CD1c-positive myeloid dendritic cell (primary cell): ENCODE data around the gene SUFU.

Experiments
- DNase-seq: peaks from one replicate; pipeline ENCODE4 v3.0.0-alpha.2; 2016; ENCODE audit errors: extremely low spot score

SUFU gene

DNA sequence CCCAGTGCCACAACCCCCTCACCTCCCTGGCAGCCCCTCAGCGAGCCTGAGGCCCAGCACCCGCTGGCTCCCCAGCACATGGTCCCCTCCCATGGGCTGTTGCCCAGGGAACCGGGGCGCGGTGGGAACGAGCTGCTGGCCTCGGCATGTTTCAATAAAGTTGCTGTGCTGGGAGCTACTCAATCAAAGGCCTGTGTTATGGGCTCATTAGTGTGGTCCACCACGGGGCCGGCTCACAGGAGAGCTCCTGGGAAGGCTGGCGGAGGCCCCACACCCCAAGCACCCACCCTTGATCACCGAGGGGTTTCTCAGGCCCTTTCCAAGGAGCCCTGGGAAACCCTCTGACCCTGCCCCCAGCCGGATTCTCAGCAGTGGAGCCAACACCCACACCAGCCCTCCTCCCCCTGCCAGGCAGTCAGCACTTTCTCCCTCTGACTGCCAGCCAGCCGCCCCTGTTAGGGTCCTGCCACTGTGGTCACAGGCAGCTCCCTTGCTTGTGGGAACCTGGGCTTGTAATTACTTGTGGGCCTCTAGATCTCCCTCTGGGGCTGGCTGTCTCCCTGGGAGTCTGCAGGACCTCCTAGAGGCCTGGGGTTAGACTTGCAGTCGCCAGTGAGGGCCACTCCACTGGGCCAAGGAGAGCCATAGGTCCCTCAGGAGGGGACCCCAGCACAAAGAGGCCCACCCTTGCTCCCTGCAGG lies 115.7 kb downstream of the SUFU start:
- DNase-seq, result no peak

DNA sequence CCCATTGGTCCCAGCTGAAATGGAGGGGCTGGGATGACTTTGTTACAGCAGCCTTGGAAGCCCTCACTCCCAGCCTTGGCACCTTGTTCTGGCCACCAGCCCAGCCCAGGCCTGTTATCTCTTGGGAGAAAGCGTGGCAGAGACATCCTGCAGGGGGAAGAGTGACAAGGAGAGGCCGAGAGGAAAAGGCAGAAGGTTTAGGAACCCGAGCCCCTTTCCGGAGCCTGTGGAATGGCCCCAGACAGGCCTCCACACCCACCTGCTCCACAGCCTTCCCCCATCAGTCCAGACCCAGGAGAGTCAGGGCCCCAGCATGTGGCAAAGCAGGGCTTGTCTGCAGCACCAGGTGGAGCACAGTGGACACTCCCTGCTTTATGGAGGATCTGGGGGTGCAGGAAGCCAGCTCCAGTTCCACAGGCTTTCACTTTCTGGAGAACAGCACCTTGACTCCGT lies 116.4 kb downstream of the SUFU start:
- no peak for DNase-seq

DNA sequence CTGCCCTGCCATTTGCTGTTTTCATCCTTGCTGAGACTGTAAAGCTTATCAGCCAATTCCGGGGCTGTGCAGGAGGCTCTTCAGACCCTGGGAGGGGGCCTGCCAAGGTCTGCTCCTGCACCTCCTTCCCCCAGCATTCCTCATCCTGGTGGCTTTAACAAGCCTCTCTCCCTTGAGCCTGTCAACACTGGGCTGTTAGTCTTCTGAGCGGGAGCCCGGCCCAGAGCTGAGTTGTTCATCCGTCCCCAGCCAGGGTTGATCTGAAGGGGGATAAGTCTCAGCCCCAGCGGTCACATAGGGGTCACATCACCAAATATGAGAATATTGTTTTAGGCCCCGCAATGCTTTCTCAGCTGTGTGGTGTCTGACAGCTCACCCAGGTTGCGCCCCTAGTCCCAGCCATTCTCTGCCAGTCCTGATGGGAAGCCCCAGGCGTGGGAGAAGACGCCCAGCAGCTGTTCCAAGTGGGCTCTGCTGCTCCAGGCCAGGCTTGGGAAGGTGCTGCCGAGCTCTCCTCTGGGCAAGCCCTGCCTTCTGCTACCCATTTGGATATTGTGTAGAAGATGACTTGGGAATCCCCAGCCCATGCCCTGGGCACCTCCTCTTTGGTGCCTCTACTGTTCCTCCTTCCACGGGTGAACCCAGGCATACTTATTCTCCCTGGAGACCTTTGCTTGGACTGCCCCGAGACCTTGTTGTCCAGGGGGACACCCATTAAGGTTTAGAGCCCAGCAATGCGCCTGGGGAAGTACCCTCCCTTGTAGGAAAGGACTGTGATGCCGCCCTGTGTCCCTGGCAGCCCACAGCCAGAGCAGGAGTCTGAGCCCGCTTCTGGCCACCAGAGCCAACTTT lies 117.0 kb downstream of the SUFU start:
- DNase-seq, result no peak

DNA sequence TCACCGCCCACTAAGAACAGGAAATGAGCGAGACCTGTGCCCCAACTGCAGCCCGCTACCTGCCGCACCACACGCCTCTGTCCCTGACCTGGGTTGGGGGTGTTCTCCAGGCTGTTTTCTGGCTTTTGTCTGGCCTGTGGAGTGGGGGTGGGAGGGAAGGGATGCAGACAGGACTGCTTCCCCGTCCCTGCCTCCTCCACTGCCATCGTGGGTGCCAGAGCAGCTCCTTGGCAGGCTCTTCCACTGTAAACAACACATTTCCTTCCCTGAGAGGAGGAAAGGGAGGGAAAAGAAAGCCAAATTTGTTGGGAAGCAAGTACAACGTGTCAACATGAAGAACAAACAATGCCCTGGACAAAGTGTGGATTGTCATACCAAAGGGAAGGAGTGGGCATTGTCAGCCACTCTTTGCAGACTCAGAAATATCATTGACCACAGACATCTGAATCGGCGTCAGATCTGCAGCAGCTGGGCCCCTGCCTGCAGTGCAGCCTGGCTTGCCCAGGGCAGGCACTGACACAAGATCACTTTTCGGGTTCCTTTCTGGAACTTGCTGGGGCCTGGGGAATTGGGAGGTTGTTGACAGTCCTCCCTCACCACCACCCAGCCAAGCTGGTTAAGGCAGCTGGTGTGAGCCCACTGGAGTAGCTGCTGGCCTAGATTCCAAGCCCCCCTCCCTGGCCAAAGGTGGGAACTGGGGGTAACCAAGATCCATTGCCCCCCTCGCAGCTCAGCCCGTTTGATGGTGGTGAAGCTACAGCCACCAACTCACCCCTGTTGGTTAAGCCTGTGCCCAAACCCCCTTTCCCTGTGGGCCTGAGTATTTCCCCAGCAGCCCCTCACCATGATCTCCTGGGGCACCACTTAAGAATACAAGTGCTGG lies 117.9 kb downstream of the SUFU start:
- no peak for DNase-seq

DNA sequence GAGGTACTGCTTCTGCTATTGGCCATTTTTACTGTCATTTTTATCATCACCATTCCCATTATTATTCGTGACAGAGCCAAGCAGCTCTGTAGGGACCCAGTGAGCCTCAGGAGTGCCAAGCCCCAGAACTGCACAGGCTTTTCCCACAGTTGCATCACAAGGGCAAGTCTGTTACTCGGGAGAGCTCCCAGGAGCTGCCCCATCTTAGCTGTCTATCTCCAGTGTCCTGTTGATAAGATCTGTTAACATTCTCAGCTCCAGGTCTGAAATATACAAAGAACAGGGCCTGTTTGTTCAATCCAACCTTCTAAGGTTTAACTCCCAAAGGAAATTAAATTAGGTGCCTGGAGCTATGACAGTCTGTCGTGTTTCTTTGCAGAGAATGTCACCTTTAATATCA lies 120.3 kb downstream of the SUFU start:
- no peak for DNase-seq

DNA sequence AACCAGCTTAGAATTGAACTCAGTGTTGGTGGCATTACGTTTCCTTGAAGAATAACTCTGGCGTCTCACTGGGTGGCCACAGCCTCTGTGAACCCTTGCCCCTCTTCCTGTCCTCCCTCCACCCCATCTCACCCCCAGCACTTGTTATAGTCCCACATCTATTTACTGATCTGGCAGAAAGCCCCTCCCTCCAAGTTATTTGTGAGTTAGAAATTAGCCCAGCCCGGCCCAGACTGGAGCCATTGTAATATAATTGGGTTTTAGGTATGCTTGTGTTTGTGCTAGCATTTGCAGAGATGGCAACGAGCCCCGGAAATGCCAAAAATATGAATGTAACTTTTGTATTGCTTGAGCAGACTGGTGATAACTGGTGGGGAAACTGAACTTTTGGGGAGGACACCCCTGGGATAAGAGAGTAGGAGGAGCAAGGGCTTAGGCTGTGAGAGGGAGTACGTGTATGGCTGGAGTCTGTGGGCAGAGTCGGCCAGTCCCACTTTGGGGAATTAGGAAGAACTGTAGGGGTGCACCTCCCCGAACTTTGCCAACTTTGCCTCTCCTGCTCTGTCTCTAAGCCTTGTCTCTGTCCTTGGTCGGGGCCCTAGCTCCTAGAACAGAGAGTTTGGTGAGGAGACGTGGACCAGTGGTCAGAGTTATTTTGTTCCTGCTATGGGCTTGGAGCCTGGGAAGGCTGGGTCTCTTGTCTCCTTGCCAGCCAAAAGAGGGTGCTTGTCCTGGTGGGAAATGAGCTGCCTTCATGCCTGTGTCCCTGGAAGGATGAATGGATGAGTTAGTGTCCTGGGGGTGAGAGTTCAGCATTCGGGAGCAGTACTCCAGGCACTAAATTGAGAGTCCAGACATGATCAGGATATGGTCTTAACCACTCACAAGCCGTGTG lies 121.2 kb downstream of the SUFU start:
- DNase-seq, result no peak

DNA sequence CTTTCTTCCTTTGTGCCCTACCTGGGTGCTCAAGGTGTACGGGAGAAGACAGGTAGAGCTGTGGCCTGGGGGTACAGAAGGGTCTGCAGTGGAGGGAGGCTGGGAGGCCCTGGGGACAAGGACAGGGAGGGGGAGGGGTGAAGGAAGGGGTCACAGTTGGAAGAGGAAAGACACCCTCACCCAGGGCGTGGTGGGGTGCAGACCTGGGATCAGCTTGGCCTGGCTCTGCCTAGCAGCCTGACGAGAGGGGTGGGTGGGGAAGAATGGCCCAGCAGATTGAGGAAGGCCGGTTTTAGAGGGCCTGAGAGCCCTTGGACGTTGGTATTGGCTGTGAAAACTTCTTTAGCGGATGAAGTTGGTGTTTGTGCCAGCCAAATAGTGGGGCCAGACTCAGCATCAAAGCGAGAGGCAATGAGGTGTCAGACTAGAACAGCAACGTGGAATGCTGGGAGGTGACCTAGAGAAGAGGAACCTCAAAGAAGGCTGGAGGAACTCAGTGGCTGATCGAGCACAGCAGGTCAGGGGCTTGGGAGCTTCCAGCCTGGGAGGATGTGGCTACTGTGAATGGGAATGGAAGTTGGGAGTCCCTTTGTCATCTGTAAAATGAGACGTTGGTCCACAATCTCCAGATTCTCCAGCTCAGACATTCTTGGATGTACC lies 122.4 kb downstream of the SUFU start:
- DNase-seq, result peak; percentile 26

DNA sequence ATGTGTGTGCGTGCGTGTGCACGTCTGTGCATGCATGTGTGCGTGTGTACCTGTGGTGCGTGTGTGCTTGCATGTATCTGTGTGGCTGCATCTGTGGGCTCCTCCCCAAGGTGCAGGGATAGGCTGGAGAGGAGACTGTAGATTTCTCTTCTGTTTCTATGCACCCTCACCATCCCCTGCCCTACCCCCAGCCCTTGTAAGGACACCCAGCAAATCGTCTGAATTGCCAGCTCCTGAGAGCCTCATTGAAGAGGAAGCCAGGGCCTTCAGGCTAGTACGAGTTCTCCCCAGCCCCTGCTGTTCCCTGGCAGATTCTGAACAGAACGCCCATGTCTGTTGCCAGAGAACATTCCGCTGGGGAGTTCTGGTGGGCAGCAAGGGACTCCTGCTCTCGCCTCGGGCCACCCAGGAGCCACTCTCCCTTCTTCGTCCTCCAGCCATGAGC lies 123.5 kb downstream of the SUFU start:
- no peak for DNase-seq

DNA sequence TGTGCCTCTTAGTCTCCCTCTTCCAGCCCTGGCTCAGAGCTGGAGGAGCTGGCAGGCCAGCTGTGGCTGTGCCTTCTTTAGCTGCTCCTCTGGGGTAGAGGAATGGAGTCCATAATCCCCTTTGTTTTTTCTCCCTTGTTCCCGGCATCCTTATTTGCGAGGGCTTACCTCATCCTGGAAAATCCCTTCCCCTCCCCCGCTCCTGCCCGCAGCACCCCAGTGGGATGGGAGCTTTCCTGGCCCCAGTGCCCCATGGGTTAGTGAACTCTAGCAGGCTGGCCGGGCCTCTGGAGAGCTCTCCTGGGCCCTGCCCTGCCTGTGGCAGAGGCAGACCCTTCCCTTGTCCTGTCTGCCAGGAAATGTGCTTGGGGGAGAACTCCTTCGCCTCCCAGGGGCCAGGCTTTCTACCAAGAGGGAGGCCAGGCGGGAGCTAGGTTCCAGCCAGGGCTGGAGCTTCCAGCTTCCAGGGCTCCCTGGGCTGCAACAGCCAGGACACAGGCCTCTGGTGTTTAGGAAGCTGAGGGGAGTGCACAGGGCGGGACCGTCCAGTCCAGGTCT lies 124.0 kb downstream of the SUFU start:
- DNase-seq, result no peak

DNA sequence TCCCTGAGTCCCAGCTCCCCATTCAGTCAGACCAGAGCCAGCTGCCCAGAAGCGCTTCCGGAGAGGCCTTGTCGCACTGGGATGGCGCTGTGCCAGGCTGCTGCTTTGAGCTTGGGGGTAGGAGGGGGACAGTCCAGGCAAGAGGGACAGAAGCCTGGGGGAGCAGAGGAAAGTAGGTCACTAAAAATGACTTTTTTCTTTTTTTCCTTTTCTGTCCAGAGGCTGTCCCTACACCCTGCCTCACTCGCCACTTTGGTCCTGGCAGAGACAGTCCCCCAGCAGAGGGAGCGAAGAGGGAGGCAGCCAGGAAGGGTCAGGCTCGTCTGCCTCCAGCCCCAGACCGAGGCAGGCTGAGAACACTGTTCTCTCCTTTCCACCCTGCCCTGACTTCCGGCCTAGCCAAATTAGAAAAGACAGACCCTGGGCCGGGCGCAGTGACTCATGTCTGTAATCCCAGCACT lies 124.7 kb downstream of the SUFU start:
- no peak for DNase-seq

DNA sequence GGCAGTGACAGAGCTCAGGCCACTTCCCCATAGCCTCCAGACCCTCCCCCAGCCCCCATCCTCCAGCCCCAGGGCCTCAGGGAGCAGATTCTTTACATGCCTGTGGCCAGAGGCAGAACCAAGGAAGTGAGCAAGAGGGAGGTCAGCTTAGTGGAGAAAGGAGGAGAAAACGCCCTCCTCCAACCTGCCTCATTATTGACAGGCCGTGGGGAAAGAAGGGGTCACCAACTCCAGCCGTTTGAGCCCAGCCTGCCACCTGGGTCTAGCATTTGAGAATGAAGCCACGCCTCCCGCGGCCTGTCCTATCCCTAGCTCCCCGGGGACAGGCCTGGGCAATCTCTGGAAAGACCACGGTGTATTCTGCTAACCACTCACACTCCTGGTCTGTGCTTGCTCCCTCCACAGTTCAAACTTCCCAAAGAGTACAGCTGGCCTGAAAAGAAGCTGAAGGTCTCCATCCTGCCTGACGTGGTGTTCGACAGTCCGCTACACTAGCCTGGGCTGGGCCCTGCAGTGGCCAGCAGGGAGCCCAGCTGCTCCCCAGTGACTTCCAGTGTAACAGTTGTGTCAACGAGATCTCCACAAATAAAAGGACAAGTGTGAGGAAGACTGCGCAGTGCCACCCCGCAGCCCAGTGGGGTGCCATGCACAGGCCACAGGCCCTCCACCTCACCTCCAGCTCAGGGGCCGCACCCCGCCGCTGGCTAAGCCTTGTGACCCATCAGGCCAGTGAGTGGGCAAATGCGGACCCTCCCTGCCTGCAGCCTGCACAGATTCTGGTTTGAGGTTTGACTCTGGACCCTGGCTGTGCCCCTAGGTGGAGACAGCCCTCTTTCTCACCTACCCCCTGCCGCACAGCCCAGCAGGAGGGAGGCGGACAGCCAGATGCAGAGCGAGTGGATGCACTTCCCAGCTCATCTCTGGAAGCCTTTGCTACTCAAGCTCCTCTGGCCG lies 126.2 kb downstream of the SUFU start:
- DNase-seq, result no peak

DNA sequence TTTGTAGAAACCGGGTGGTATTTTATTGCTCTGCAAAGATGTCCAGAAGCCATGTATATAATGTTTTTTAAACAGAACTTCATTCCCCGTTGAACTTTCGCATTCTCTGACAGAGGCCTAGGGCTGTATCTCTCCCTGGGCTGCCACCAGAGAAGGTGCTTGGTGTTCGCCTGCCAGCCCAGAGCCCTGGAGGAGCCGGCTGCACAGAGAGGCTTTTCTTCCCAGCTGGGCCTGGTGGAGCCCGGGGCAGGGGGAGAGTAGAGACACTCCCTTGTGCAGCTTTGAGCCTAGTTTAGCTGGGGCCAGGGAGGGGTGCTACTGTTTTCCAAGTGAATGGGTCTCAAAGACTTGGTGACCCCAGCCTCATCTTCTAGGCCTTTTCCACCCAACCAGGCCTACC lies 126.9 kb downstream of the SUFU start:
- DNase-seq, result no peak

DNA sequence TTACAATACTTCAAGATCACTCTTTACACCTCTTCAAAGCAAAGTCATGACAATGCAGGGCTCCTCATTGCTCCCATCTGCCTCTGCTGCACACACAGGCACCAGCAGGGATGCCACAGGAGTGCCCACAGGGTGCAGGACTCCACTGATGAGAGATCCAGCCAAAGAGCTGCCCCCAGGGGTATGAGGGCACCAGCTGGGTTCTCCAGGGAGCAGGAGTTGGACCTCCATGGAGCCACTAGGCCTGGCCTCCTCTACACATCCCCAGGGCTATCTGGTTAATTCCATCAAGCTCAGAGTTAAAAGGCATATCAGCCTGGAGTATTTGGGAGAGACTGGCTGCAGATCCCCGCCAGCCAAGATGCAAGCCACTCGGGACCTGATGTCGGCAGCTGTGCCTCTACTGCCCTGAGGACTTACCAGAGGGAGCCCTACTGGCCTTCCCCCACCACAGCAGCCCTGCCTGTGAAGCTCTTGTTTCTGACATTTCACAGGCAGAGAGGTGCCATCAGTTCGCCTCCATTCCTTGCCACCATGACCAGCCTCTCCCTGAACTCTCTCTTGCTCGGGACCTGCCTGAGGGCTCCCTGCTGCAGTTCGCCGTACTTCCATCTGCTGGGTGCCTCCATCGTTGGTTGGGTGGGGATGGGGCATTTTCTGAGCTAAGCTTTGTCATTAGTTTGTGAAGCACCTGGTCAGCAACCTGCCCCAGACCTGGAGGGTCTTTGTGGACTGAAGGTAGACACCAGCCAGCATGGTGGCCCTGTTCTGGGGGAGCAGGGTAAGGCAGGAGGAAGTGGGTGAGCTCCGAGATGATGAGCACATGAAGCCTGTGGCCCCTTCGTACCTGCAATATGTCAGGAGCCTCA lies 128.0 kb downstream of the SUFU start:
- DNase-seq, result no peak

DNA sequence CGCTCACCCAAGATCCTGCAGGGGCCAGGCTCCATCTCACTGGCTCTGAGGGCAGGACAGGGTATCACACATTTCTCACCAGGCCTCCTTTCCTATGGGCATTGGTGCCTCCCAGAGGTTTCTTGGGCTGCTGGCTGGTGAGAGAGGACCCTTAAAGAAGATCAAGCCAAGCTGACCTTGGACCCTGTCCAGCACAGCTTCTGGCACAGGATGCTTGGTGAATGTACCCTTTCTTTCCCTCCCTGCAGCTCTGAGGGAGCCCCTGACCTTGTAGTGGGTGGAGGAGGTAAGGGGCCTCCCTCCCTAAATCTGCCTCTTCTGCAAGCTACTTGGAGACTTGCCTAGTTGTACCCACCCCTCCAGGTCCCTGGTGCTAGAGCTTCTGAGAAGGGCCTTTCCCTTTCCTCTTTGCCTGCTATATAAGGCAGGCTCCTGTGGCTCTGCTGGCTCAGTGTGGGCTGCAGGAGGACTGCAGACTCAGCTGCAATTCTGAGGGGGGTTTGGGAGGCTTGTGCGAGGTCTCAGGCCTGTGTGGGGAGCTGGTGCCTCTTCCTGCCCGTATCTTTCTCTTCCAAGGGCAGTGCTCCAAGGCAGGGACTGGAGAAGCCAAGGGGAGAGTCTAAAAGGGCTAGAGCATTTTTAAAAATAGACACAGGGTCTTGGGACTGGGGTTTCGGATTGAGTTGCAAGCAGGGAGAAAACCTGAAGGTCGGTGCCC lies 128.8 kb downstream of the SUFU start:
- peak; percentile 15 for DNase-seq

DNA sequence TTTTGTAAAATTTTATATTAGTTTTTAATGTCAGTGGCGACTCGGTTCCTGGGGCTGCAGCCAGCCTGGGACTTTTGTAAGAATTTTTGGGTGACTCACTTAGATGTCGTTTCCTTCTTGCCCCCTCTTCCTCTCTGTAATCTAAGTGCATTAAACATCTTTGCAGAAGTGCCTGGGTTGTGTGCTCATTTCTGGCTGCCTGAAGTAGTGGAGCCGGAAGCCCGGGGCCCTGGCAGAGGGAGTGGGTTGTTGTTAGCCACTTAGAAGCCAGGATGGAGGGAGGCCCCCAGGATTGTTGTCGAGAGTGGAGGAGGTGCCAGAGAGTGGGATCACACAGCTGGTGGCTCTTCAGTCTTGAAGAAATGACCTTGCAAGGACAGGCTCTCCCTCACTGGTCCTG lies 129.5 kb downstream of the SUFU start:
- DNase-seq, result peak; percentile 83

DNA sequence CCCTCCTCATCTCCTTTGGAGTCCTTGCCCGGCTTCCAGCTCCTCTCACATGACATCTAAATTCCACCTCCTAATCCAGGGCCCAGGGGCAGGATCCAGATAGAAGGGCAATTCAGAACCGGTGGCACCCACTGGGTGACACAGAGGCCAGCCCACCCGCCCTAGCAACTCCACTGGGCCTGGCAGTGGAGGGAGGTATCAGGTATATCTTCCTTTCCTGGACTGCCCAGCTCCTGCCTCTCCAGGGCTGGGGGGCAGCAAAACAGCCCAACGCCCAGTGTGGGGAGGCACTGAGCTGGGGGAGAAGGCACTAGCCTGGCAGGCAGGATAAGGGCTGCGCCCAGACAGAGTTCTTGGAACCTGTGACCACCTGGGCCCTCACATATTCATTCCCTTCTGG lies 130.1 kb downstream of the SUFU start:
- no peak for DNase-seq

DNA sequence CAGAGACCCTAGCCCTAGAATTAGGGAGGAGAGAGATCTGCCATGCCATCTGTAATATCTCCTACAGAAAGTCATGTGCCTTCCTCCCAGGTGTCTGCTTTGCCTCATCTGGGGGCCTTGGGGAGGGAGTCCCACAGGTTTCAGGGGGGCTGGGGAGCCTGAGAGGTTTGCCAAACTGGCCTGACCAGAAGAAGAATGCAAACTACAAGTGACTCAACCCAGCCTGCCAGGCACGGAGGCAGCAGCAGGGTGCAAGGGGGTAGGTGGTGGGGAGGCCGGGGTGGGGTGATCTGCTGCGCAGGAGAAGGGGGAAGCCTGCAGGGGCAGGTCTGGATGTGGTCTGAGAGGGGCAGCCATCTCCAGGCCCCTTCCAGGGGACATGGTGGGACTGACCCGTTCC lies 130.9 kb downstream of the SUFU start:
- DNase-seq, result no peak
